GM10266 (cell line): ENCODE data around the gene OGG1.
A peak's percentile ranks its signal among the peaks of the same experiment; 100 is the strongest.

Source experiments
- DNase-seq: peaks from one replicate; pipeline ENCODE4 v3.0.0; 2012; ENCODE audit errors: extremely low spot score
- CTCF ChIP-seq: IDR thresholded peaks from 2 replicates; pipeline ENCODE4 v1.5.1; 2012; ENCODE audit warnings: mild to moderate bottlenecking, low read depth; ENCODE audit not compliant: control insufficient read depth, insufficient read depth; ENCODE audit errors: missing control alignments

Gene OGG1

DNA sequence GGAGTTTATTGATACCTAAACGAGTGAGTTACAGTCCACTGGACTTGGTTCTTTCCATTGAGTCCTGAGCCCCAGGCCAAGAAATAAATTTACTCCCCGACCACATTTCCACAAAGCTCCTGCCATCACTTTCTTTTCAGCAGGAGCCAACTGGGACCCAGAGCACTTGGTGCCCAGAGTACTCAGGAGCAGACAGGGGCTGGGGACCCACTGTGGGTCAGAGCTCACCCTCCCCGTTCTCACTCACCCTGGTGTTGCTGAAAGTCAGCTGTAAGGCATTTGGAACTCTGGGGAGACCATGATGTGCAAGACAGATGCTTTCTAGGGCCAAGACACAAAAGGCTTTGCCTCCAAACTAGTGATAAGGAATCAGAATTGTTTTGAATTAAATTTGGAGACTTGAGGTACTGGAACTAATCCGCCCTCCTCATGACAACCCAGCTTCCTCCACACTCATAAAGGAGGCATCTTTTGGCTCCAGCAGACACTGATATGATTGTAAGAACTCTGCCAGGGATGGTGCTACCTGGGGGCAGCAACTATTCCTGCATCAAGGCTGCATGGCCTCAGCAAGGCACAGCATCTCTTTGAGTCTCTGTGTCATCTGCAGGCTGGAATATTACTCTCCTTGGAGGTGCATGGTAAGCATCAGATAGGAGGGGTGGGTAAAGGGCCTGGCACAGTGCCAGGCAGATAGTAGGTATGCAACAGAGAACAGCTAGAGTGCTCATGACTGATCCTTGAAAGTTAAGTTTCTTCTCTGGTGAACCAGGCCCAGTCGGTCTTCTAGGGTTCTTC is 27.3 kb downstream of the OGG1 start:
- no peak for DNase-seq
- no peak for TF ChIP-seq CTCF

GRCh38 chr3:9777694-9778021 is 27.9 kb downstream of the OGG1 start:
- no peak for DNase-seq
- no peak for TF ChIP-seq CTCF

DNA sequence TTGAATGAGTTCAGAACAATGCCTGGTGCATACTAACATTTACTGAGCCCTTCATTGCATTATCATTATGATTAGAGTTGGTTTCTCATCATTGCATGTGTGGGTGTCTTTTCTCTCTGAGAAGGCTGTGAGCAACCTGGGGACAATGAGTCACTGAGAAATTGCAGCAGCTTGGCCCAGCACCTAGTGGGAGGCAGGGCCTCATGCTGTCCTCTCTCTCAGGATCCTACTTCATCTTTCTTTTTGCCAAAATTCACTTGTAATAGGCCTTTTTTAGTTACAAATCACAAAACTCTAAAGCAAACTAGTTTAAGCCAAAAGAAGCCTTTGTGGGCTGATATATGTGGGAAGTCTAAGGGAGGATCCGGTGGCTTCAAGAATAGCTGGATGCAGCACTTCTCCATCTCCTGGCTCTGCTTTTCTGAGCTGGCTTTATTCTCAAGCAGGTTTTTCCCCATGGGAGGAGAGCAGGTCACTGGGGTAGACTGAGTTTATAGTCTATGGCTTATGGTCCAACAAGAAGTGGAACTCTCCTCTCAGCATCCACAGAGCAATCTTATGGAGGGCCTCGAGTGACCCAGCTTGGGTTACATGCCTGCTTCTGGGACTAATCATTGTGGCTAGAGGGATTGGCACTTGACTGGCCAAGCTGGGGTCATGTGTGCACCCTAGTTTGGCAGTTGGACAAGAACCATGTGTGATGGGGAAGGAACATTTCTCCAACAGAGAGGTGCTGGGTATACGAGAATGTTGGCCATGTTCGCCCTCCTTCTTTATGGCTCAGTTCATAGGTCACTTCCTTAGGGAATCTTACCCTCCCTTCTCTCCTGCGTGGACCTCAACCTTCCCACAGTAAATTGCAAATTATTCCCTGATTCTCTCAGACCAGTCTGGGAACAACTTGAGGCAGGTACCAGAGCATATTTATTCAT is 28.7 kb downstream of the OGG1 start:
- DNase-seq, result peak; percentile 42
- TF ChIP-seq CTCF, result no peak

DNA sequence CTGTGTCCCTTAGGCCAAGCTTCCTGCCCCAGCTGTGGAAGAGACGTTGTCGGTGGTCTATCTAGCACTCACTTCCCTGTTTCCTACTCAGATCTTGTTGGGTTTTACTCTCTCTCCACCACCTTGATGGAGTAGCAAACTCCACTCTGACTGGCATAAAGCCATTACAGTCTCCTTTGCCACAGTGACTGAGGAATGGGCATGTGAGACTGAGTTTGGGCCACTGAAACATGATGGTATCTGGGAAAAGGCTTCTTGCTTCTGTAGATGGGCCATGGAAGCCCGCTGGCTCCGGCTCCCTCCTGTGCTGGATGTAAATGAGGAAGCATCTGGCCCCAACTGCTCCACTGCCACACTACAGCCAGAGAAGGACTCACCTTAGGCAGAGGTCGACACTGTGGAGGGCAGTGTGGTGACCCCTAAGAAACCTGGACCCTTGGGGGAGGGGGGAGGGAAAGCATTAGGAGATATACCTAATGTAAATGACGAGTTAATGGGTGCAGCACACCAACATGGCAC is 29.4 kb downstream of the OGG1 start:
- DNase-seq, result no peak
- TF ChIP-seq CTCF, result no peak

GRCh38 chr3:9779721-9780457 is 30.1 kb downstream of the OGG1 start:
- DNase-seq, result peak; percentile 55
- no peak for TF ChIP-seq CTCF

- no peak for DNase-seq
- no peak for TF ChIP-seq CTCF
Measured at GRCh38 chr3:9780458-9780812, 30.7 kb downstream of the OGG1 start.
